Small intestine (tissue), 7 donors: ENCODE results near the gene ROBO2. TPM values are rescaled to one million over a fixed set of nuclear protein-coding genes. Genes with fewer than 3 reads are reported as not detected.
A peak's percentile ranks its signal among the peaks of the same experiment; 100 is the strongest.

Source experiments
- DNase-seq, 2 donors: peaks; one replicate each; pipeline versions ENCODE4 v3.0.0 to v3.0.0-alpha.2; 2013
- FAIRE-seq: peaks from 2 replicates; lab custom pipeline; 2012; peaks lifted over from hg19 to GRCh38; lab: Jason Lieb, UNC
- H3K27ac ChIP-seq, 3 donors: one replicate each; pipeline ENCODE4 v1.5.1; 2013; ENCODE audit warnings: low read length in 2 of 3, mild to moderate bottlenecking in 2 of 3, control low read depth in 1 of 3, inconsistent platforms in 1 of 3, low read depth in 1 of 3, moderate library complexity in 1 of 3
- H3K27me3 ChIP-seq, 3 donors: one replicate each; pipeline ENCODE4 v1.6.1; 2013; ENCODE audit warnings: low read length in 3 of 3, inconsistent platforms in 1 of 3; ENCODE audit not compliant: control insufficient read depth in 3 of 3, insufficient read depth in 3 of 3
- H3K36me3 ChIP-seq, 3 donors: one replicate each; pipeline ENCODE4 v1.6.1; 2013; ENCODE audit warnings: low read length in 3 of 3, inconsistent platforms in 1 of 3, low read depth in 1 of 3, mild to moderate bottlenecking in 1 of 3, moderate library complexity in 1 of 3; ENCODE audit not compliant: control insufficient read depth in 3 of 3, insufficient read depth in 2 of 3
- H3K4me1 ChIP-seq, 3 donors: one replicate each; pipeline ENCODE4 v1.6.1; 2013; ENCODE audit warnings: low read length in 2 of 3, inconsistent platforms in 1 of 3, low read depth in 1 of 3, mild to moderate bottlenecking in 1 of 3, moderate library complexity in 1 of 3; ENCODE audit not compliant: control insufficient read depth in 3 of 3, insufficient read depth in 2 of 3
- H3K4me3 ChIP-seq, 3 donors: one replicate each; pipeline ENCODE4 v1.5.1; 2013; ENCODE audit warnings: low read length in 3 of 3, control low read depth in 1 of 3, inconsistent platforms in 1 of 3, low read depth in 1 of 3, mild to moderate bottlenecking in 1 of 3, moderate library complexity in 1 of 3
- H3K9me3 ChIP-seq, 2 donors: one replicate each; pipeline ENCODE4 v1.6.1; 2013; ENCODE audit warnings: low read depth in 1 of 2, low read length in 1 of 2; ENCODE audit not compliant: control insufficient read depth in 2 of 2, insufficient read depth in 1 of 2
- WGBS, 3 donors: extraction: QIAGEN DNeasy Blood & Tissue Kit; methylation state at CpG; one replicate each; pipeline ENCODE4 v1.1.7; 2013; 5-methylcytosine and 5-hydroxymethylcytosine counted together
- polyA plus RNA-seq, 4 donors: library from polyadenylated mRNA; stranded (reverse) in 3 of 4; unstranded in 1 of 4; fragments of 200-250 nt in 3 of 4; fragments of 120-200 nt in 1 of 4; gene quantifications; one replicate each; pipeline versions ENCODE4 v1.2.1 to v1.2.3, GENCODE V29; 2013
- donor health status: healthy with polysubstance abuse.
- donor health status: control.
- donor health status: control.
- donor health status: Bipolar disorder and iron deficiency.
- donor health status: healthy.

The ROBO2 gene
- polyA plus RNA-seq, 4 donors = under 0.01 to 19.9 (median 1.7) TPM; not detected in 1

DNA sequence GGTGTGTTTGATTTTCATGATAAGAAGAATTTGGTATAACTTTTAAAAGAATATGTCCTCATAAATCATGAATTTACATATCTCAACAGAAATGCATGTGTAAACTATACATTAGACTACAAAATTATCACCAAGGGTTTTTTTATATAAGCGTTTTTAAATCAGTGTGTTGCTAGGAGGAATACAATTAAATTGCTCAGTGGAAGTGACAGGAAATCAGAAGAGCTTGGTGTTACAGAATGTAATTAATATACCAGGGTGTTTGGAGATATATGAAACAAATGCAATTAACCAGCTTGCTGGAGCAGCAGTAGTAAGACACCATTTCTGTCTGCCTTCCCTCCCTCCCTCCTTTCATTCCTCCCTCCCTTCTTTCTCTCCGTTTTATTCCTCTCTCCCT, 2.4 kb downstream of the ROBO2 start:
- no peaks in the 10 kb centered on the region for H3K36me3 ChIP-seq
- no peak for FAIRE-seq
- DNase-seq = no peak
- peaks cover 0 to 6% (median 5%) of the 10 kb centered on the region in 3 donors for H3K27me3 ChIP-seq
- H3K27ac ChIP-seq = no peak overlapping the region
- no peak overlapping the region for H3K4me3 ChIP-seq
- H3K4me1 ChIP-seq = peaks cover 0 to 8% (median 2%) of the 10 kb centered on the region in 3 donors
- H3K9me3 ChIP-seq = no peaks in the 10 kb centered on the region
- WGBS, 3 donors = 43 to 65% (median 62%) methylated on average over 2 of the region's 2 CpGs

- no peak overlapping the region for H3K4me3 ChIP-seq
- peaks cover 0 to 8% (median 2%) of the 10 kb centered on the region in 3 donors for H3K4me1 ChIP-seq
- no peak for FAIRE-seq
- H3K36me3 ChIP-seq = no peaks in the 10 kb centered on the region
- no peaks in the 10 kb centered on the region for H3K9me3 ChIP-seq
- H3K27ac ChIP-seq = no peak overlapping the region
- DNase-seq = no peak
- H3K27me3 ChIP-seq = peaks cover 0 to 6% (median 5%) of the 10 kb centered on the region in 3 donors
- WGBS, 3 donors = 17 to 36% (median 24%) methylated on average over 2 of the region's 2 CpGs
Observed at GRCh38 chr3:77042882-77043281, 3.0 kb downstream of the ROBO2 start.

DNA sequence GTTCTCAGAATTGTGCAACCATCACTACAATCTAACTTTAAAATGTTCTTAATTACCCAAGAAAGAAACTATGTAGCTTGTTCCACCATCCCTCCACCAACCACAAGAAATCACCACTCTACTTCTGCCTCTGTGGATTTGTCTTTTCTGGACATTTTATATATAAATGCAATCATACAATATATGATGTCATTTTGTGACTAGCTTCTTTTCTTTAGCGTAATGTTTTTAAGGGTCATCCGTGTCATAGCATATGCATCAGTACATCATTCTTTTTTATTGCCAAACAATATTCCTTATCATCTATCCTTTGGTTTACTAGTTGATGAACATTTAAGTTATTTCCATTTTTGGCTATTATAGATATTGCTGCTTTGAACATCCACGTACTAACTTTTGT, 5.8 kb downstream of the ROBO2 start:
- Histone ChIP-seq H3K27ac (no peak overlapping the region), H3K9me3 (no peaks in the 10 kb centered on the region), H3K36me3 (no peaks in the 10 kb centered on the region), H3K27me3 (peaks cover 0 to 4% (median 0%) of the 10 kb centered on the region in 3 donors), H3K4me1 (no peaks in the 10 kb centered on the region), H3K4me3 (no peak overlapping the region)
- 93 to 95% (median 95%) methylated on average over 3 of the region's 3 CpGs for WGBS, 3 donors
- DNase-seq = no peak
- no peak for FAIRE-seq

DNA sequence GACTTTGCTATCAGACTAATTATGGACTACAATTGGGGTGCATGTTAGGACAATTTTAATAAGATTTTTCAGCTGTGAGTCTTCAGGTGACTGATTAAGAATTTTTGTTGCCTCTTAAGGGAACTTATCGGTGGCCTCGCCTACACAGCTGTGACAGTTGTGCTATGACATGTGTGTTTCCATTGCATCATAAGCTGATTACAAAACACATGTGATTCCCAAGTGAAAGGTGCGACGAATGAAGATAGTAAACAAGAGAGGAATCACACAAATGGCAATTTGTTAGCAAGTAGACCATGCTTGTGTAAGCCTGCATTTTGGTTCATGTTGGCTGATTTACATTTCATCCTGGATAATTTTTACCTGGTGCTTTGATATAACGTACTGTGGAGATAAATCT, 8.3 kb downstream of the ROBO2 start:
- H3K4me3 ChIP-seq = no peak overlapping the region
- no peak overlapping the region for H3K27ac ChIP-seq
- 84 to 89% (median 85%) methylated on average over 5 of the region's 5 CpGs for WGBS, 3 donors
- DNase-seq (no peak), FAIRE-seq (no peak)
- peaks cover 0 to 2% (median 0%) of the 10 kb centered on the region in 3 donors for H3K27me3 ChIP-seq
- H3K36me3 ChIP-seq = no peaks in the 10 kb centered on the region
- no peaks in the 10 kb centered on the region for H3K9me3 ChIP-seq
- H3K4me1 ChIP-seq = peaks cover 0 to 2% (median 0%) of the 10 kb centered on the region in 3 donors

GRCh38 chr3:77051591-77051990, 11.7 kb downstream of the ROBO2 start:
- FAIRE-seq (no peak), DNase-seq (no peak)
- Histone ChIP-seq H3K9me3 (no peaks in the 10 kb centered on the region), H3K4me1 (peaks cover 0 to 2% (median 0%) of the 10 kb centered on the region in 3 donors), H3K27me3 (peaks cover 0 to 2% (median 0%) of the 10 kb centered on the region in 3 donors), H3K27ac (no peak overlapping the region), H3K4me3 (no peak overlapping the region), H3K36me3 (no peaks in the 10 kb centered on the region)
- WGBS, 3 donors = 91 to 94% (median 91%) methylated on average over 5 of the region's 5 CpGs

- Histone ChIP-seq H3K36me3 (no peaks in the 10 kb centered on the region), H3K4me3 (no peak overlapping the region), H3K27ac (no peak overlapping the region), H3K27me3 (peaks cover 0 to 2% (median 0%) of the 10 kb centered on the region in 3 donors), H3K4me1 (peaks cover 0 to 2% (median 0%) of the 10 kb centered on the region in 3 donors), H3K9me3 (no peaks in the 10 kb centered on the region)
- FAIRE-seq (no peak), DNase-seq (no peak)
- 83 to 90% (median 88%) methylated on average over 2 of the region's 2 CpGs for WGBS, 3 donors
Observed at GRCh38 chr3:77052051-77052501, 12.2 kb downstream of the ROBO2 start.

GRCh38 chr3:77052733-77053670, 13.1 kb downstream of the ROBO2 start:
- Histone ChIP-seq H3K4me3 (no peak overlapping the region), H3K36me3 (no peaks in the 10 kb centered on the region), H3K4me1 (peaks cover 0 to 2% (median 0%) of the 10 kb centered on the region in 3 donors), H3K27me3 (peaks cover 0 to 2% (median 0%) of the 10 kb centered on the region in 3 donors), H3K9me3 (no peaks in the 10 kb centered on the region), H3K27ac (no peak overlapping the region)
- no peak for FAIRE-seq
- 21 to 30% (median 21%) methylated on average over 2 of the region's 2 CpGs for WGBS, 3 donors
- DNase-seq = no peak

GRCh38 chr3:77053795-77054194, 13.9 kb downstream of the ROBO2 start:
- H3K27ac ChIP-seq = no peak overlapping the region
- no peaks in the 10 kb centered on the region for H3K9me3 ChIP-seq
- H3K36me3 ChIP-seq = no peaks in the 10 kb centered on the region
- H3K4me1 ChIP-seq = peaks cover 0 to 2% (median 0%) of the 10 kb centered on the region in 3 donors
- no peak overlapping the region for H3K4me3 ChIP-seq
- no peak for FAIRE-seq
- 10 to 59% (median 46%) methylated on average over 2 of the region's 2 CpGs for WGBS, 3 donors
- peaks cover 0 to 2% (median 0%) of the 10 kb centered on the region in 3 donors for H3K27me3 ChIP-seq
- DNase-seq = peak; percentile 74 to 80
